Subcutaneous adipose tissue (tissue), 4 donors: Measurements from ENCODE around the gene TOMM22. TPM values are rescaled to one million over a fixed set of nuclear protein-coding genes. Genes with fewer than 3 reads are reported as not detected.

Source experiments
- total RNA-seq, 4 donors: library from RNA; depleted of rRNA; stranded (reverse); fragments of >200 nt; gene quantifications; one replicate each; pipeline ENCODE4 v1.1.0, GENCODE V29; 2016
- TF ChIP-seq, protein P1 (sequence below): fragments of 450-650 bp; IDR thresholded peaks from one replicate; pipeline ENCODE4 v1.5.1; 2016; ENCODE audit warnings: low read depth, mild to moderate bottlenecking, control low read depth, antibody characterized with exemption, moderate library complexity

TOMM22 gene
- total RNA-seq, 4 donors from 2014 or later: 26.6 to 52.2 (median 30.0) TPM

DNA sequence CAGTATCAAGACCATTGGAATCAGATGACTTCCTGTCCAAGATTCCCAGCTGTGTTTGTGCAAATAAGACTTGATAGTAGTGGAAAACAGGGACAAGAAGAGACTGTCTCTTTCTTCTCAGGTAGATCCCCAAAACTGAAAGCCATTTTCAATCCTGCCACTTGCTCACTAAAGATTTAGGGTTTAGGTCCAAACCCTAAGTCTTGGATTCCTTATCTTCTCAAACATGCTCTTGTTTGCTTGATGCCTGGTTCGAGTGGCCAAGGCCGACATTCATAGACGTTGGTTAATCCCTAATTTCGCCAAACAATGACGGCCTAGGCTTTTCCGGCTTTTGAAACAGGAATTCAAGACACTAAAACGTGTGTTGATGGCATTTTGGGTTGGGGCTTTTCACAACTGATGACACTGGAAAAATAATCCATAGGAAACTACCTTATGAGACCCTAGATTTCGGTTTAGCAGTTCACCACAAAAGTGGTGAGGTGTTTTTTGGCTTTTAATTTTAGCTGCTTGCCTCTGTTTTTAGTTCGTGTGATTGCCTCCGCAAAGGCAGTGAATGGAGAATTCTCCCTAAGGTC, 23.0 kb downstream of the TOMM22 start:
- TF ChIP-seq, protein P1, sequence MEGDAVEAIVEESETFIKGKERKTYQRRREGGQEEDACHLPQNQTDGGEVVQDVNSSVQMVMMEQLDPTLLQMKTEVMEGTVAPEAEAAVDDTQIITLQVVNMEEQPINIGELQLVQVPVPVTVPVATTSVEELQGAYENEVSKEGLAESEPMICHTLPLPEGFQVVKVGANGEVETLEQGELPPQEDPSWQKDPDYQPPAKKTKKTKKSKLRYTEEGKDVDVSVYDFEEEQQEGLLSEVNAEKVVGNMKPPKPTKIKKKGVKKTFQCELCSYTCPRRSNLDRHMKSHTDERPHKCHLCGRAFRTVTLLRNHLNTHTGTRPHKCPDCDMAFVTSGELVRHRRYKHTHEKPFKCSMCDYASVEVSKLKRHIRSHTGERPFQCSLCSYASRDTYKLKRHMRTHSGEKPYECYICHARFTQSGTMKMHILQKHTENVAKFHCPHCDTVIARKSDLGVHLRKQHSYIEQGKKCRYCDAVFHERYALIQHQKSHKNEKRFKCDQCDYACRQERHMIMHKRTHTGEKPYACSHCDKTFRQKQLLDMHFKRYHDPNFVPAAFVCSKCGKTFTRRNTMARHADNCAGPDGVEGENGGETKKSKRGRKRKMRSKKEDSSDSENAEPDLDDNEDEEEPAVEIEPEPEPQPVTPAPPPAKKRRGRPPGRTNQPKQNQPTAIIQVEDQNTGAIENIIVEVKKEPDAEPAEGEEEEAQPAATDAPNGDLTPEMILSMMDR: no peak

GRCh38 chr22:38705235-38706100, 23.7 kb downstream of the TOMM22 start, which contains the start of gene GTPBP1:
TSS of gene GTPBP1 (plus strand) at chr22:38705944. CDS start at chr22:38705956, 12 bp downstream.
- TF ChIP-seq, protein P1: no peak

DNA sequence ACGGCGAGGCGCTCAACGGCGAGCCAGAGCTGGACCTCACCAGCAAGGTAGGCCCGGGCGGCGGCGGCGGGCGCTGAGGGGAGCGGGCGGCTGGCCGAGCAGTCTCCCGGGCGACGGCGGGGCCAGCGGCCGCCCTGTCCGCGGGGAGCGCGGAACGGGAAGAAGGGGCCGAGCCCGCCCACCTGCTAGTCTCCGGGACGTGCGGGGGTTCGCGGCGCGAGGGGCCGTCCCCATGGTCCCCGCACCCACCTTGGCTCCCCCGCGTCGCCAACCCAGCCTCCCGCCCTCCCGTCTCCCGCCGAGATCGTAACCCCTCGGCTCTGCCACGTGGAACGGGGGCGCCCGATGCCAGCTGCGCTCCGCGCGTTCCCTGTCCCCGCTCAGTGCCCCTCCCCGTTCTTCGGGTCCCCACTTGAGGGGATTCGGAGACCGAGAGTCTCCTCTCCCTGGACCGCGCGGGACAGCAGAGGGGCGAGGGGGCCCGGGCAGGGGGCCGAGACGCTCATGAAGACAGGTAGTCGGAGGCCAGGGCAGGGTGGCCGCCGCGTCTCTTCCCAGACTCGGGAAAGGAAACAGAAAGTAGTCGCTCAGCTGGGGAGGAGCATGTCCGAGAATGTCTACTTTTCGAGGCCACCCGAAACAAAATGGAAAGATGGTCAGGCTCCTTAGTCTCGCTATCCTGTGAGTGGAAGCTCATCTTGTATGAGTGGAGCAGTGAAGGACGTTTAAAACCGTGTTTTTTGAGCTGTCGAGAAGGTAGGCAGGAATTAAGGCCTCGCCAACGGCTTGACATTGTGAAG, 24.5 kb downstream of the TOMM22 start:
- TF ChIP-seq, protein P1: no peak

DNA sequence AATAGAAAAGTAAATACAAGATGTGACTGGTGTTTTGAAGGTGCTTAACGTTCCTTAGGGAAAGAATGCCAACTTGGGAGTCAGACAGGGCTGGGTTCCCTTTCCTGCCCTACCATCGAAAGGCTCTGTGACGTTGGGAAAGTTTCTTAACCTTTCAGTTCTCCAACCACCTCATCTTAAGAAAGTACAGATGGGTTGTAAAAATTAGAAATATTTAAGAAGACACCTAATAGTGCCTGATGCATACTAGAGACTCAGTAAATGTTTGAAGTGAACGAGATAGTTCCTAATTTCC, 25.1 kb downstream of the TOMM22 start:
- TF ChIP-seq, protein P1: no peak

GRCh38 chr22:38707346-38707745, 25.6 kb downstream of the TOMM22 start:
- TF ChIP-seq, protein P1: no peak

DNA sequence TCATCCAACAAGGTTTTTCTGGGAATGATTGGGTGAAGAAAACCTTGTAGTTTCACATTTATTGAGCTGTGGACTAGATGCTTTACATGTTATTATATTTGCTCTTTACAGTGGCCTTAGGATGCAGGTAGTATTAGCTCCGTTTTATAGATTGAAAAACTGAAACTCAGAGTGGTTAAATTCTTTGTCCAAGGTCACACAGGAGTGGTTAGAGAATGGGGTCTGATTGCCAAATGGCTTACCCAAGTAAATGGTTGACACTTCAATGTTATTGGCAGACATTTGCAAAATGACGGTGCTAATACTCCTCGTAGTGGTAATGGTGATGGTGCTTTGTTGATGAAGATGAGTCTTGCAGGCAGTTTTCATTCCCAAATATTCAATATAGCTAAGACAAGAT, 26.2 kb downstream of the TOMM22 start:
- TF ChIP-seq, protein P1: no peak

DNA sequence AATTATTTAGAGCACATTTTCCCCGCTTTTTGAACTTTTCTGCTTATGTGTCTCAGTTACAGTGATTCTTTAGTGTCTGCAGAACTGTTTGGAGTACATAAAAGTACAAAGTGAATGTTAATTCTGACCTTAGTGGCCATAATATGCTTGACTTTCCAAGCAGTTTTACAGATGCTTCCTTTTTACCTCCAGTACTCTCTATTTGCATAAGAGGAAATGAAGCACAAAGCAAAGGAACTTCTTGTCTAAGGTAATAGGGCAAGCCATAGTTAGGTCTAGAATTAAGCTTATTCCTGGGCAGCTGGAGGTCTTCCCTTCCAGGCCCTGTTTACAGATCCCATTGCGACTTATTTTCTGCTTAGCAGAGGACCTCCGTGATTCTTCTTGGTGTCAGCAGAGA, 27.5 kb downstream of the TOMM22 start:
- TF ChIP-seq, protein P1: no peak
